ENCODE data around the gene GSC2.

The GSC2 gene, protein sequence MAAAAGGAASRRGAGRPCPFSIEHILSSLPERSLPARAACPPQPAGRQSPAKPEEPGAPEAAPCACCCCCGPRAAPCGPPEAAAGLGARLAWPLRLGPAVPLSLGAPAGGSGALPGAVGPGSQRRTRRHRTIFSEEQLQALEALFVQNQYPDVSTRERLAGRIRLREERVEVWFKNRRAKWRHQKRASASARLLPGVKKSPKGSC

DNA sequence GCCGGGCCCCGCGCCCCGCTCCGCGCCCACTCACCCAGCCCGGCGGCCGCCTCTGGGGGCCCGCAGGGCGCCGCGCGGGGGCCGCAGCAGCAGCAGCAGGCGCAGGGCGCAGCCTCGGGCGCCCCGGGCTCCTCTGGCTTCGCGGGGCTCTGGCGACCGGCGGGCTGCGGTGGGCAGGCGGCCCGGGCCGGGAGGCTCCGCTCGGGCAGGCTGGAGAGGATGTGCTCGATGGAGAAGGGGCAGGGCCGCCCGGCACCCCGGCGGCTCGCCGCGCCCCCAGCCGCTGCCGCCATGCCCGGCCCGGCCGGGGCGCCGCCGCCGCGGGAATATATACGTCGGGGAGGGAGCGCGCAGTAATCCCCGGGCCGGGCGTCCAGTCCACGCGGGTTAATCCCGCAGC, at the start of gene GSC2:
GSC2 (minus strand) TSS at position 302 of the 400 bp plus-strand sequence; CDS start at position 293, 9 bp downstream.
- no peak for DNase-seq (ENCODE audit: low spot score)

- DNase-seq (ENCODE audit: low spot score), result no peak
These were observed 49.4 kb upstream of the GSC2 start for GRCh38 chr22:19199479-19199878.

- DNase-seq (ENCODE audit: low spot score), result no peak
These were observed 48.1 kb upstream of the GSC2 start for GRCh38 chr22:19197997-19198865.

DNA sequence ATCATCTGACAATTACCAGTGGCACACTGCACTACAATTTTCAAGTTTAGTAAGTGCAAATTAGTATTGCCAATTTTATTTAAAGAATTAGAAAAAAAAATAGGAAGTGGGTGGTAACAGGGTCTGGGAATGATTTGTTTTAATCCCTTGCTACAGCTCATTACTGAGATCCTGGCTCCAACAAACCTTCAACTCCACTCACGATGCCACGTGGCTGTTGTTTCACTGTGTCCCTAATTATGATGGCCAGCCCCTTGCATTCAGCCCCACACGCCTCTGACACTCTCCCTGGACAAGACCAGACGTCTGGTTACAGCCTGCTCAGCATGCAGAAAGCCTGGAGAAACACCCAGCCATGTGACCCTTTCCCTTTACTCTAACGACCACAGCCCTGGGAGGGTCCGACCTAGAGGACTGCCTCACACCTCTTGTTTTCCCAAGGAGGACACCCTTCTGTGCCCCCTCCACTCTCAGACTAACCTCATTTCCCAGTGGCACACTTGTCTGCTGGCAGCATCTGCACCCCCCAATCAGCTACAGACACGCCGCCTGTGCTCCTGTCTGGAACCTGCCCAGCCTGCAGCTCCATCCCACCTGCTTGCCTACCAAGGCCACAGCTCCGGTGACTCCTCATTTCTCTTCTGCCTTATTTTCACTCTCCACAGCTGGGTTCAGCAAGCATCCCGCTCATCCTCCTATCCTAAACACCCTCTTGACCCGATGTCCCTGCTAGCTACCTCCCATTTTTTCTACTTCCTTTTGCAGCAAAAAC, 46.9 kb upstream of the GSC2 start:
- no peak for DNase-seq (ENCODE audit: low spot score)

GRCh38 chr22:19195796-19196731, 46.0 kb upstream of the GSC2 start:
- no peak for DNase-seq (ENCODE audit: low spot score)

DNA sequence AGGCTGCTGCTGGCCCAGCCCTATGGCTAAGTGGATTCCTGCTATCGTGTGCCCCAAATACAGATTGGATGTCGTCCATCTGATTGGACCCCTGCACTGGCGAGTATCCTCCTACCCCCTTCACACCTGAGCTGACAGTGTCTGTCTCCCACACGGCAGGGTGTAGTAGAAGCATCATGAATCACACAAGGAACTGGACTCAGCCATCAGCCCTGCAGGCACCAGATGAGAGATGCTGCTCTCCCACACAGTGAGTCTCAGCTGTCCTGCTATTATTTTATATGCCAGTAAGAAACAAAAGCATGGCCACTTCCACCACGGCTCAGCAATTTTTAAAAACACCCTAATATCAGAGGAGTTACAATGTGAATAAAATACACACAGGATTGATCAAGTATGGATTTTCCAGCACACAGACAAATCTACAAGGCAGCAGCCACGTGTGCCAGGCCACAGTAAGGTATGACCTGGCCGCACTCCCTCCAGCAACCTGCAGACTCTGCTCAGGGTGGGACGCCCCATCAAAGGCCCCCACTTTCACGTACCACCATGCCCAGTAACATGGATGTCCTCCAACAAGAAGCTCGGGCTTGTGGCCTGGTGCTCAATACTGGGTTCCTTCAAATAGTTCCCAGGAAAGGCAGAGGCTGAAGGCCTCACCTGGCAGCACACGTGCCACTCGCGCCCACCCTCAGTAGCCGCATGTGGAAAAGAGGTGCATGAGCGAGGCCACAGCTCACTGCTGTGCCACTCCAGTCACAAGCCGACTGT, 44.9 kb upstream of the GSC2 start:
- DNase-seq (ENCODE audit: low spot score), result no peak

DNA sequence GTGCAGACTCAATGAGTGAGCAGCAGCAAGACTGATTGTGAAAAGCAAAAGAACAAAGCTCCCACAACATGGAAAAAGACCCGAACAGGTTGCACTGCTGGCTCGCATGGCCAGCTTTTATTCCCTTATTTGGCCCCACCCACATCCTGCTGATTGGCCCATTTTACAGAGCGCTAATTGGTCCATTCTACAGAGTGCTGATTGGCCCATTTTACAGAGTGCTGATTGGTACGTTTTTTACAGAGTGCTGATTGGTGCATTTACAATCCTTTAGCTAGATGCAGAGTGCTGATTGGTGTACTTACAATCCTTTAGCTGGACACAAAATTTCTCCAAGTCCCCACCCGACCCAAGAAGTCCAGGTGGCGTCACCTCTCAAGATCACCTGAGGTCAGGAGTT, 43.8 kb upstream of the GSC2 start:
- DNase-seq (ENCODE audit: low spot score), result no peak

DNA sequence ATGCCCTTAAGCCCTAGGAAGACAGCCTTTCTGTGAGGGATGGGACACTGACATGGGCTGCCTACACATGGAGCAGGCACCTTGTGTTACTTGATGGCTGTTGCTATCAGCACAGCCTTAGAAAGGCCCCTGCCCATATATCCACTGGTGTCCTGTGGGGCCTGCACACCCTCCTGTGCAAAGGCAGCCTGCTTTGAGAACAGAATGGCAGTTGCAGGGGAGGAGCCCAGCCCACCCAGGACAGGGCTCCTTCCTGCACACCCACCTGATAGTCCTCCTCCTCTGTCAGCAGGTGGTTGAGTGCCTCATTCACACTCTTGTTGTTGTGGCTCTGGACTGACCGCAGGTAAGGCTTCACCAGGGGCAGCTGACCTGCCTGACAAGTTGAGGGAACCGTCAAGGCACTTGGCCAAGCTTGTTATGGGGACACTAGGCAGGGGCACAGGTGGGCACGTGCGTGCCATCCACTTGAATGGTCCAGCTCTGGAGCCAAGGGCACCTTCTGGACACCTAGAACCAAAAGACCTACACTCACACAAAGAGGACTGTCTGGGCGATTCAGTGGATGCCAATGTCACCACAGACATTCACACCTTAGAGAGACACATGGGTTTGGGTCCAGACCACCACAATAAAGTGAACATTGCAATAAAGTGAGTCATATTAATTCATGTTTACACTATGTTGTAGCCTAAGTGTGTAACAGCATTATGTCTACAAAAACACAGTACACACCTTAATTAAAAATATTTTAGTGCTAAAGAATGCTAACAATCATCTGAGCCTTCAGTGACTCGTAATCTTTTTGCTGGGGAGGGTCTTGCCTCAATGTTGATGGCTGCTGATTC, 37.8 kb upstream of the GSC2 start:
- no peak for DNase-seq (ENCODE audit: low spot score)

GRCh38 chr22:19184276-19184997, 34.3 kb upstream of the GSC2 start:
- no peak for DNase-seq (ENCODE audit: low spot score)

DNA sequence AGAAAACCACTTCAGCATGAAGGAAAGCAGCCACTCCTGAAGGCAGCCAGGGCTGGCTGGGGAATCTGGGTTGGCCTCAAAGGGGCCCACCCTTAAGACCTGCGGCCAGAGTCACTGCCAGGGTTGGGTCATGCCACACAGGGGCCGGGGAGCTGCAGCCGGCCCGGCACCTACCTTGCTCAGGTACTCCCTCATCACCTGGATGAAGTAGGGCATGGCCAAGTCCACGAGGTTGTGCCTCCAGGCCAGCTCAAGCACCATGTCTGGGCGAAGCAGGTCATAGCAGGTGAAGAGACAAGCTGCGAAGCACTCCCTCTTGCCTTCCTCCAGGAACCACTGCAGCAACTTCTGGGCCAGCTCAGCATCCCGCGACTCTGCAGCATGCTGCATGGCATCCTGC, 33.1 kb upstream of the GSC2 start:
- no peak for DNase-seq (ENCODE audit: low spot score)

- no peak for DNase-seq (ENCODE audit: low spot score)
These were observed 32.5 kb upstream of the GSC2 start for GRCh38 chr22:19182472-19183157.

- no peak for DNase-seq (ENCODE audit: low spot score)
These were observed 31.8 kb upstream of the GSC2 start for GRCh38 chr22:19181786-19182471.

DNA sequence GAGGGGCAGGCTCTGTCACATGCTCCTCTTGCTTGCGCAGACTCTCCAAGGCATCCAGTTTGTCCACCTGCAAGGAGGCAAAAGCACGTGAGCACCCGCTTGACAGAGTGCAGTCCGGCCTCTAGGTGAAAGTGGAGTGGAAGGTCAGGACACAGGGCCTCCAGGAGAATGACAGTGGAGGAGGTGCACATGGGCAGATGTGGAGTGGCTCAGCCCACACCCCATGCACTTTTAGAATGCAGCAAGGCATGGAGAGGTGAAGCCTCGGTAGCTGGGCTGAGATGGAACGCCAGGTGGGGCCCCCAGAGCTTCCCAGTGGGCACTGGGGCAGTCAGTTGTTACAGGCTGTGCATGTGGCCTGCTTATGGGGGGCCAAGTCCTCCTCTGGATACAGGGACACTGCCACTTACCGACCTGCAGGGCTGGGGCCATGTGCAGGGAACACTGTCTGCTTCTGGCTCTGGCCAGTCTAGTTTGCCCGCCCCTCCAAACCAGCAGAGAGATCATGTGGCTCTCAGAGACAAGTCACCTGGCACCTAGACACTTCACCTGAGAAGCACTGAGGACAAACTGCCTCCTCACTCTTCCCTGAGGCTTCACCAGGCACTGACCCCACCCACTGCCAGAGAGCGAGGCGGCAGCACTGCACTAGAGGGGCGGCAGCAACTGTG, 30.8 kb upstream of the GSC2 start:
- DNase-seq (ENCODE audit: low spot score), result no peak

- DNase-seq (ENCODE audit: low spot score), result no peak
These were observed 30.1 kb upstream of the GSC2 start for GRCh38 chr22:19180234-19180633.

GRCh38 chr22:19179497-19180048, 29.5 kb upstream of the GSC2 start:
- DNase-seq (ENCODE audit: low spot score), result peak; percentile 90

DNA sequence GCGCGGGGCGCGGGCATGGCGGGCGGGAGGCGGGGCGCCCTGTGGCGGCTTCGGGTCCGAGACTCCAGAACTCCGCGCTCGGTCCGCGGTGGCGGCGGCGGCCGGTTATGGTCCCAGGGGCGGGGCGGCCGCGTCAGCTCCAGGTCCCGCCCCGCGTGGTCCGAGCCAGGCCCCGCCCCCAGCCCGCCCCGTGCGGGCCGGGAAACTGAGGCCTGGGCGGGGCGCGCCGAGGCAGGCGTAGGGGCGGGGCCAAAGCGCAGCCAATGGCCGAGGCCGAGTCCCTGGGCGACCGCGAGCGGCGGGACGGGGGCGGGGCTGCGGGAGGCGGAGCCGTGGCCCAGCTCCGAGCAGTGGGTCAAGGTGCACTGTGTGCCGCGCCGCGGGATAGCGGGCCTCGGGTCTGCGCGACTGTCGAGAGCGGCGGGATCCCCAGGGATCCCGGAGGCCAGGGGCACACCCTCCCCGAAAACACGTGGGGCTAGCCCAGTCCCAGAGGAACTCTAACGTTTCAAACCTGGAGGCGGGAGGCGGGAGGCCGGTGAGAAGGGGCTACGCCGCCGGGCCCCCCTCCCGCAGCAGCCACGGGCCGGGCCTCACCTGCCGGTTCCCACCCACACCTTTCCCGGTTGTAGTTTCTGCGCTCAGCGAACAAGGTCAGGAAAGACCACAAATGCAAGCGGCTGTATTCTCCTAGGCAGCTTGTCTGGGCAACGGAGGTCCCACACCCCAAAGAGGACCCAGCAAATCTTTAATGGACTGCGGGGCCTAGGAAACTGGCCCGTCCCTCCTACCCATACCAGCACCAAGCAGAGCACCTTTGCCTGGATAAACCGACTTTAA, 28.8 kb upstream of the GSC2 start, which contains the start of gene SLC25A1:
SLC25A1 (minus strand) TSS at position 80 of the 840 bp plus-strand sequence; CDS start at position 17, 63 bp downstream.
- DNase-seq (ENCODE audit: low spot score), result peak; percentile 99
